Mucosa of descending colon (tissue), 3 donors: ENCODE results near the gene RNFT2. TPM values are rescaled to one million over a fixed set of nuclear protein-coding genes. Genes with fewer than 3 reads are reported as not detected.

Experiments used
- ATAC-seq: fragments of 200-7000 bp; cut with Tn5 transposase; one replicate; pipeline ENCODE4 v1.9.1; 2020; ENCODE audit warnings: mild to moderate bottlenecking, moderate library complexity
- DNase-seq, 3 donors: peaks; one replicate each; pipeline ENCODE4 v3.0.0-alpha.2; 2020
- H3K36me3 ChIP-seq: fragments of 200-600 bp; one replicate; pipeline ENCODE4 v1.8.0; 2021; ENCODE audit warnings: low read depth, mild to moderate bottlenecking
- H3K4me1 ChIP-seq: fragments of 200-600 bp; one replicate; pipeline ENCODE4 v1.8.0; 2021; ENCODE audit warnings: low read depth, mild to moderate bottlenecking
- H3K4me3 ChIP-seq: fragments of 200-600 bp; one replicate; pipeline ENCODE4 v1.8.0; 2021; ENCODE audit warnings: mild to moderate bottlenecking
- H3K9me3 ChIP-seq: fragments of 200-600 bp; one replicate; pipeline ENCODE4 v1.8.0; 2021; ENCODE audit warnings: mild to moderate bottlenecking
- intact Hi-C, 2 donors: fragments of 100-400 bp; cut with DNase I in 1 of 2; cut with micrococcal nuclease in 1 of 2; formaldehyde crosslinking; loops; one replicate each; pipeline versions ENCODE4 v1.11.0 to v1.11.1; 2022; cut with DNase I, micrococcal nuclease
- total RNA-seq, 3 donors: library from RNA; stranded (reverse); fragmentation: NEBNext Ultra II Directional in 2 of 3; extraction: Animal tissue kit (Norgen Biotek cat#: 25700) in 2 of 3; gene quantifications; one replicate each; pipeline versions ENCODE4 v1.2.1 to v1.2.4, GENCODE V29; 2021 to 2023
- TF ChIP-seq, protein P1 (sequence below): fragments of 200-600 bp; IDR thresholded peaks from one replicate; pipeline ENCODE4 v1.8.0; 2022; ENCODE audit warnings: antibody characterized with exemption, mild to moderate bottlenecking
- donor health status: DM: no; HTN: no; CAD: no; lungs with moderate emphysema.
- donor health status: DM: no; HTN: no; CAD: no.
- donor health status: DM: no; HTN: yes; CAD: no.

RNFT2 gene
- total RNA-seq, 3 donors from 2014 or later, result 2.0 to 3.7 (median 2.1) TPM

- H3K4me3 ChIP-seq, result no peak overlapping the region
Observed at GRCh38 chr12:116697716-116698115, 40.4 kb upstream of the RNFT2 start.

GRCh38 chr12:116698116-116698515 lies 40.0 kb upstream of the RNFT2 start:
- no peak overlapping the region for H3K4me3 ChIP-seq
- ATAC-seq, result peak; percentile 69

More at GRCh38 chr12:116697716-116698115, 40.4 kb upstream of the RNFT2 start:
- Histone ChIP-seq H3K36me3 (no peaks in the 10 kb centered on the region), H3K9me3 (no peaks in the 10 kb centered on the region), H3K4me1 (peaks cover 15% of the 10 kb centered on the region)
- intact Hi-C loops, result no loop called here
- DNase-seq (peak in 1 of 3 donors; percentile 37), ATAC-seq (peak; percentile 62)
- TF ChIP-seq, protein P1, sequence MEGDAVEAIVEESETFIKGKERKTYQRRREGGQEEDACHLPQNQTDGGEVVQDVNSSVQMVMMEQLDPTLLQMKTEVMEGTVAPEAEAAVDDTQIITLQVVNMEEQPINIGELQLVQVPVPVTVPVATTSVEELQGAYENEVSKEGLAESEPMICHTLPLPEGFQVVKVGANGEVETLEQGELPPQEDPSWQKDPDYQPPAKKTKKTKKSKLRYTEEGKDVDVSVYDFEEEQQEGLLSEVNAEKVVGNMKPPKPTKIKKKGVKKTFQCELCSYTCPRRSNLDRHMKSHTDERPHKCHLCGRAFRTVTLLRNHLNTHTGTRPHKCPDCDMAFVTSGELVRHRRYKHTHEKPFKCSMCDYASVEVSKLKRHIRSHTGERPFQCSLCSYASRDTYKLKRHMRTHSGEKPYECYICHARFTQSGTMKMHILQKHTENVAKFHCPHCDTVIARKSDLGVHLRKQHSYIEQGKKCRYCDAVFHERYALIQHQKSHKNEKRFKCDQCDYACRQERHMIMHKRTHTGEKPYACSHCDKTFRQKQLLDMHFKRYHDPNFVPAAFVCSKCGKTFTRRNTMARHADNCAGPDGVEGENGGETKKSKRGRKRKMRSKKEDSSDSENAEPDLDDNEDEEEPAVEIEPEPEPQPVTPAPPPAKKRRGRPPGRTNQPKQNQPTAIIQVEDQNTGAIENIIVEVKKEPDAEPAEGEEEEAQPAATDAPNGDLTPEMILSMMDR, result no peak

GRCh38 chr12:116698554-116699075 lies 39.5 kb upstream of the RNFT2 start:
- ATAC-seq (no peak), DNase-seq (no peak)
- H3K9me3 ChIP-seq, result no peaks in the 10 kb centered on the region
- intact Hi-C loops, result no loop called here
- H3K4me3 ChIP-seq, result no peak overlapping the region
- H3K36me3 ChIP-seq, result no peaks in the 10 kb centered on the region
- peaks cover 13% of the 10 kb centered on the region for H3K4me1 ChIP-seq
- TF ChIP-seq, protein P1, result no peak

More at GRCh38 chr12:116698116-116698515, 40.0 kb upstream of the RNFT2 start:
- TF ChIP-seq, protein P1, result no peak
- intact Hi-C loops, result no loop called here
- no peaks in the 10 kb centered on the region for H3K9me3 ChIP-seq
- DNase-seq, result no peak
- peaks cover 15% of the 10 kb centered on the region for H3K4me1 ChIP-seq
- no peaks in the 10 kb centered on the region for H3K36me3 ChIP-seq

DNA sequence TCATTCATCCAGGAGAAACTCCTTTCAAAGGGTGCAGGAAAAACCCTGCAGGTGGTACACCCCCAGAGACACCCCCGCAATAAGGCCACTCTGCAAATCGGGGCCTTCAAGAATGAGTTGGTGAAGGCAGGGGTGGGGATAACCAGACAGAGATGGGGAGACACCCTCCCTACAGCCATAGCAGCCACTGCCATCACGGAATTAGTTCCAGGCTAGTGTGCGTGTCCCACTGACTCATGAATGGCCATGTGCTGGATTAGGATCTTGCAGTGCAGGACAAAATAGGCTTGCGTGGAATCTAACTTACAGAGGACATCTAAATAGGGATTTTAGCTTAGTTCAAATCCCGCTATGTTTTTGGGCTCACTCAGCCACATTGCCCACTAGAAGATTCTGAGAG lies 38.0 kb upstream of the RNFT2 start:
- H3K4me1 ChIP-seq, result peaks cover 9% of the 10 kb centered on the region
- H3K36me3 ChIP-seq, result no peaks in the 10 kb centered on the region
- intact Hi-C loops, result no loop called here
- DNase-seq, result no peak
- TF ChIP-seq, protein P1, result no peak
- ATAC-seq, result no peak
- no peak overlapping the region for H3K4me3 ChIP-seq
- no peaks in the 10 kb centered on the region for H3K9me3 ChIP-seq

- DNase-seq (no peak), ATAC-seq (no peak)
- Histone ChIP-seq H3K4me3 (no peak overlapping the region), H3K4me1 (peaks cover 9% of the 10 kb centered on the region), H3K36me3 (no peaks in the 10 kb centered on the region), H3K9me3 (no peaks in the 10 kb centered on the region)
- intact Hi-C loops, result no loop called here
- TF ChIP-seq, protein P1, result no peak
Observed at GRCh38 chr12:116701432-116701831, 36.7 kb upstream of the RNFT2 start.
